ENCODE results near the gene CYP8B1. TPM values are rescaled to one million over a fixed set of nuclear protein-coding genes. Genes with fewer than 3 reads are reported as not detected.

Gene CYP8B1
- total and polyA plus RNA-seq, 2 of the 13 experiments (the other 11 are each of a cell fraction or from before 2014, with no cell fraction given): 0.58 to 2.0 TPM

DNA sequence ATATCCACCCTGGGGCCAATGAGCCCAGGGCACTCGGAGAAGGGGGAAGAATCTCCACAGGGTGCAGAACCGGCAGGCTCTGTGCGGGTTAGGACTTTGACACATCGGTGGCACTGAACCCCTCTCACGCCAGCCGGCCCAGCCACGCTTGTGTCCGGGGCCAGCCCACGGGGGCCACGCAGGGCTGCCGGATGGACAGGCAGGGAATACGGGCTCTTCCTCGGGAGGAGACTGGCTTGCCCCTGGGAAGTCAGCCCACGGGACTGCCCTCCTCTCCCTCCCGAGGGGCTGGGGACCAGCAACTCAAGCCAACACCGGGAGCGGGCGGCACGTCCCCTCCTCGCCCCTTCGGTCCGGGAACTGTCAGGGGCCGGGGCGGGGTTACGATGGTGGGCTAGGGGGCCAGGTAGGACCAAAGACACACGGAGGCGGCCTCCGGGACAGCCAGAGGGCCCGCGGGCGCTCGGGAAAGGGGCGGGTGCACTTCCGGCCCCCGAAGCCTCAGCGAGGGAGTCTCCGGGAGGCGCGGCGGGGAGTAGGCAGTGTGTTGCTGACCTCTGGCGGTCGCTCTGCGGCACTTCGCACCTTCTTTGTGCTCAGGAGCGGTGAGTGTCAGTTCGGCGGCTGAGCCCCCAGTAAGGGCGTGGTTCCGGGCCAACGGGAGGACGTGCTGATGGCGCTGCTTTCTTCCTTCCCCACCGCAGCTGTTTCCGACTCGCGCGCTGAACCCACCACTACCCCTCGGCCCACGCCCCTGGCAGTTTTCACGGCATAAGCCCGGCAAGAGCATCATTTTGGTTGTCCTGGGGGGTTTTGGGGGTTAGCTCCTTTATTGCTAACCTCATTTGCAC lies 5.1 kb upstream of the CYP8B1 start (continued):
- TF ChIP-seq, protein P1, sequence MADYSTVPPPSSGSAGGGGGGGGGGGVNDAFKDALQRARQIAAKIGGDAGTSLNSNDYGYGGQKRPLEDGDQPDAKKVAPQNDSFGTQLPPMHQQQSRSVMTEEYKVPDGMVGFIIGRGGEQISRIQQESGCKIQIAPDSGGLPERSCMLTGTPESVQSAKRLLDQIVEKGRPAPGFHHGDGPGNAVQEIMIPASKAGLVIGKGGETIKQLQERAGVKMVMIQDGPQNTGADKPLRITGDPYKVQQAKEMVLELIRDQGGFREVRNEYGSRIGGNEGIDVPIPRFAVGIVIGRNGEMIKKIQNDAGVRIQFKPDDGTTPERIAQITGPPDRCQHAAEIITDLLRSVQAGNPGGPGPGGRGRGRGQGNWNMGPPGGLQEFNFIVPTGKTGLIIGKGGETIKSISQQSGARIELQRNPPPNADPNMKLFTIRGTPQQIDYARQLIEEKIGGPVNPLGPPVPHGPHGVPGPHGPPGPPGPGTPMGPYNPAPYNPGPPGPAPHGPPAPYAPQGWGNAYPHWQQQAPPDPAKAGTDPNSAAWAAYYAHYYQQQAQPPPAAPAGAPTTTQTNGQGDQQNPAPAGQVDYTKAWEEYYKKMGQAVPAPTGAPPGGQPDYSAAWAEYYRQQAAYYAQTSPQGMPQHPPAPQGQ (CRISPR knock-in tag; IDR thresholded peaks at IDR 0.05; ENCODE audit: borderline replicate concordance): no peak
- TF ChIP-seq, protein P2, sequence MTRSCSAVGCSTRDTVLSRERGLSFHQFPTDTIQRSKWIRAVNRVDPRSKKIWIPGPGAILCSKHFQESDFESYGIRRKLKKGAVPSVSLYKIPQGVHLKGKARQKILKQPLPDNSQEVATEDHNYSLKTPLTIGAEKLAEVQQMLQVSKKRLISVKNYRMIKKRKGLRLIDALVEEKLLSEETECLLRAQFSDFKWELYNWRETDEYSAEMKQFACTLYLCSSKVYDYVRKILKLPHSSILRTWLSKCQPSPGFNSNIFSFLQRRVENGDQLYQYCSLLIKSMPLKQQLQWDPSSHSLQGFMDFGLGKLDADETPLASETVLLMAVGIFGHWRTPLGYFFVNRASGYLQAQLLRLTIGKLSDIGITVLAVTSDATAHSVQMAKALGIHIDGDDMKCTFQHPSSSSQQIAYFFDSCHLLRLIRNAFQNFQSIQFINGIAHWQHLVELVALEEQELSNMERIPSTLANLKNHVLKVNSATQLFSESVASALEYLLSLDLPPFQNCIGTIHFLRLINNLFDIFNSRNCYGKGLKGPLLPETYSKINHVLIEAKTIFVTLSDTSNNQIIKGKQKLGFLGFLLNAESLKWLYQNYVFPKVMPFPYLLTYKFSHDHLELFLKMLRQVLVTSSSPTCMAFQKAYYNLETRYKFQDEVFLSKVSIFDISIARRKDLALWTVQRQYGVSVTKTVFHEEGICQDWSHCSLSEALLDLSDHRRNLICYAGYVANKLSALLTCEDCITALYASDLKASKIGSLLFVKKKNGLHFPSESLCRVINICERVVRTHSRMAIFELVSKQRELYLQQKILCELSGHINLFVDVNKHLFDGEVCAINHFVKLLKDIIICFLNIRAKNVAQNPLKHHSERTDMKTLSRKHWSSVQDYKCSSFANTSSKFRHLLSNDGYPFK (CRISPR knock-in tag; IDR thresholded peaks at IDR 0.05; ENCODE audit: borderline replicate concordance): peak; percentile 67; the same call in 1 of the 2 replicates
- TF ChIP-seq NR3C1 (CRISPR knock-in tag; IDR thresholded peaks at IDR 0.05) (no peak), ZSCAN31 (CRISPR knock-in tag; IDR thresholded peaks at IDR 0.05; ENCODE audit: low read depth) (peak; percentile 66; the same call in 1 of the 2 replicates), ARNT (IDR thresholded peaks at IDR 0.05) (no peak), HNRNPH1 (optimal IDR thresholded peaks at IDR 0.05; ENCODE audit: low read depth, low read length) (no peak), ATAD3A (CRISPR knock-in tag; IDR thresholded peaks at IDR 0.05) (no peak), JARID2 (CRISPR knock-in tag; IDR thresholded peaks at IDR 0.05; ENCODE audit: insufficient replicate concordance) (no peak), TSC22D2 (CRISPR knock-in tag; IDR thresholded peaks at IDR 0.05; ENCODE audit: borderline replicate concordance) (no peak), RELA (CRISPR knock-in tag; IDR thresholded peaks at IDR 0.05) (no peak)
- TF ChIP-seq, protein P3, sequence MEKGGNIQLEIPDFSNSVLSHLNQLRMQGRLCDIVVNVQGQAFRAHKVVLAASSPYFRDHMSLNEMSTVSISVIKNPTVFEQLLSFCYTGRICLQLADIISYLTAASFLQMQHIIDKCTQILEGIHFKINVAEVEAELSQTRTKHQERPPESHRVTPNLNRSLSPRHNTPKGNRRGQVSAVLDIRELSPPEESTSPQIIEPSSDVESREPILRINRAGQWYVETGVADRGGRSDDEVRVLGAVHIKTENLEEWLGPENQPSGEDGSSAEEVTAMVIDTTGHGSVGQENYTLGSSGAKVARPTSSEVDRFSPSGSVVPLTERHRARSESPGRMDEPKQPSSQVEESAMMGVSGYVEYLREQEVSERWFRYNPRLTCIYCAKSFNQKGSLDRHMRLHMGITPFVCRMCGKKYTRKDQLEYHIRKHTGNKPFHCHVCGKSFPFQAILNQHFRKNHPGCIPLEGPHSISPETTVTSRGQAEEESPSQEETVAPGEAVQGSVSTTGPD (CRISPR knock-in tag; IDR thresholded peaks at IDR 0.05): no peak
- TF ChIP-seq, protein P4, sequence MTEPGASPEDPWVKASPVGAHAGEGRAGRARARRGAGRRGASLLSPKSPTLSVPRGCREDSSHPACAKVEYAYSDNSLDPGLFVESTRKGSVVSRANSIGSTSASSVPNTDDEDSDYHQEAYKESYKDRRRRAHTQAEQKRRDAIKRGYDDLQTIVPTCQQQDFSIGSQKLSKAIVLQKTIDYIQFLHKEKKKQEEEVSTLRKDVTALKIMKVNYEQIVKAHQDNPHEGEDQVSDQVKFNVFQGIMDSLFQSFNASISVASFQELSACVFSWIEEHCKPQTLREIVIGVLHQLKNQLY (CRISPR knock-in tag; IDR thresholded peaks at IDR 0.05): no peak
- TF ChIP-seq, protein P5, sequence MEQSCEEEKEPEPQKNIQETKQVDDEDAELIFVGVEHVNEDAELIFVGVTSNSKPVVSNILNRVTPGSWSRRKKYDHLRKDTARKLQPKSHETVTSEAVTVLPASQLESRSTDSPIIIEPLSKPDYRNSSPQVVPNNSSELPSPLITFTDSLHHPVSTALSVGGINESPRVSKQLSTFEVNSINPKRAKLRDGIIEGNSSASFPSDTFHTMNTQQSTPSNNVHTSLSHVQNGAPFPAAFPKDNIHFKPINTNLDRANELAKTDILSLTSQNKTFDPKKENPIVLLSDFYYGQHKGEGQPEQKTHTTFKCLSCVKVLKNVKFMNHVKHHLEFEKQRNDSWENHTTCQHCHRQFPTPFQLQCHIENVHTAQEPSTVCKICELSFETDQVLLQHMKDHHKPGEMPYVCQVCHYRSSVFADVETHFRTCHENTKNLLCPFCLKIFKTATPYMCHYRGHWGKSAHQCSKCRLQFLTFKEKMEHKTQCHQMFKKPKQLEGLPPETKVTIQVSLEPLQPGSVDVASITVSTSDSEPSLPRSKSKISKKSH (CRISPR knock-in tag; IDR thresholded peaks at IDR 0.05; ENCODE audit: borderline replicate concordance): no peak; the same call in 1 of the 2 replicates
- TF ChIP-seq, protein P6, sequence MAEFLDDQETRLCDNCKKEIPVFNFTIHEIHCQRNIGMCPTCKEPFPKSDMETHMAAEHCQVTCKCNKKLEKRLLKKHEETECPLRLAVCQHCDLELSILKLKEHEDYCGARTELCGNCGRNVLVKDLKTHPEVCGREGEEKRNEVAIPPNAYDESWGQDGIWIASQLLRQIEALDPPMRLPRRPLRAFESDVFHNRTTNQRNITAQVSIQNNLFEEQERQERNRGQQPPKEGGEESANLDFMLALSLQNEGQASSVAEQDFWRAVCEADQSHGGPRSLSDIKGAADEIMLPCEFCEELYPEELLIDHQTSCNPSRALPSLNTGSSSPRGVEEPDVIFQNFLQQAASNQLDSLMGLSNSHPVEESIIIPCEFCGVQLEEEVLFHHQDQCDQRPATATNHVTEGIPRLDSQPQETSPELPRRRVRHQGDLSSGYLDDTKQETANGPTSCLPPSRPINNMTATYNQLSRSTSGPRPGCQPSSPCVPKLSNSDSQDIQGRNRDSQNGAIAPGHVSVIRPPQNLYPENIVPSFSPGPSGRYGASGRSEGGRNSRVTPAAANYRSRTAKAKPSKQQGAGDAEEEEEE (CRISPR knock-in tag; IDR thresholded peaks at IDR 0.05; ENCODE audit: borderline replicate concordance): no peak; the same call in 1 of the 2 replicates
- TF ChIP-seq, protein P7, sequence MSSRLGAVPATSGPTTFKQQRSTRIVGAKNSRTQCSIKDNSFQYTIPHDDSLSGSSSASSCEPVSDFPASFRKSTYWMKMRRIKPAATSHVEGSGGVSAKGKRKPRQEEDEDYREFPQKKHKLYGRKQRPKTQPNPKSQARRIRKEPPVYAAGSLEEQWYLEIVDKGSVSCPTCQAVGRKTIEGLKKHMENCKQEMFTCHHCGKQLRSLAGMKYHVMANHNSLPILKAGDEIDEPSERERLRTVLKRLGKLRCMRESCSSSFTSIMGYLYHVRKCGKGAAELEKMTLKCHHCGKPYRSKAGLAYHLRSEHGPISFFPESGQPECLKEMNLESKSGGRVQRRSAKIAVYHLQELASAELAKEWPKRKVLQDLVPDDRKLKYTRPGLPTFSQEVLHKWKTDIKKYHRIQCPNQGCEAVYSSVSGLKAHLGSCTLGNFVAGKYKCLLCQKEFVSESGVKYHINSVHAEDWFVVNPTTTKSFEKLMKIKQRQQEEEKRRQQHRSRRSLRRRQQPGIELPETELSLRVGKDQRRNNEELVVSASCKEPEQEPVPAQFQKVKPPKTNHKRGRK (CRISPR knock-in tag; IDR thresholded peaks at IDR 0.05): no peak

All from HepG2 (cell line).